ENCODE data around the gene FMNL2. TPM values are rescaled to one million over a fixed set of nuclear protein-coding genes. Genes with fewer than 3 reads are reported as not detected.

FMNL2 gene
- total and polyA plus RNA-seq, 2 experiments from 2014 or later: 4.4 to 18.6 TPM

DNA sequence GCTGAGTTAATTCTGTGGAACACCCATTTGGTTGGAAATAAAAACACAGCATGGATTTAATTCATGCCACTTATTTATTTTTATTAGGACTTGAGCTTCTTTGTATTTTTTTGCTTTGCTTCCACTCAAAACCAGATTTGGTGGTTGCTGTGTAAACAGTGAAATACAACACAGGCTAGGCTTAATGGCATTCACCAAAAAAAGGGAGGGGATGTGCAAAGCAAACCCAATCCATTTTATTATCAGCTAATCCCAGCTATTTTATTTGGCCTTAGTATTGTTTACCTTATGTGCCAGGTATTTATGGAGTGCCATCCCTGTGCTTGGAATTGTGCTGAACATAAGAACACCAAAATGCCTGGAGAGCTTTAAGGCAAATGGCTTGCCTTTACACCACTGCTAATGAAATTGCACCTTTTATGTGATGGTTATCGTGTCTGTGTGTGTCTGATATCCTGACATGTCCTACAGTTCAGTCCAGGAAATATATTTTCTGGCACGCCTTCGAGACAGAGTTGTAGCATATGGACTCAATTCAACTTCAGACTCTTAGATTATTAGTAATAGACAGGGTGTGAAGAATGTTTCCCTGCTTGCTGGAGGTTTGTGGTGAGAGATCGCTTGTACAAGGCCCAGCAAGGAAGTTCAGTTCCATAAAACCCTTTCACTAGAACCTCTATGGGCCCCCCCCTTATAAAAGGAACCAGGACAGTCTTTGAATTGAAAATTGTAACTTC, 282.6 kb downstream of the FMNL2 start:
- DNase-seq: no peak
- H3K4me3 ChIP-seq: no peak overlapping the region
- H4K20me1 ChIP-seq (ENCODE audit: insufficient read depth): no peaks in the 10 kb centered on the region
- H3K27me3 ChIP-seq (replicated peaks; ENCODE audit: insufficient read depth): no peaks in the 10 kb centered on the region
- H3K79me2 ChIP-seq (ENCODE audit: insufficient read depth): no peaks in the 10 kb centered on the region
- H3K9me2 ChIP-seq (ENCODE audit: insufficient read depth): no peaks in the 10 kb centered on the region
- H3F3A ChIP-seq (ENCODE audit: insufficient read depth): no peaks in the 10 kb centered on the region
- H3K36me3 ChIP-seq (ENCODE audit: low read depth): peaks cover 13% of the 10 kb centered on the region; the same call in 1 of the 2 replicates
- no peaks in the 10 kb centered on the region for H3K9me3 ChIP-seq (ENCODE audit: low read depth)
- 86 to 90% methylated on average over 4 of the region's 4 CpGs for WGBS, 2 experiments (ENCODE audit: low coverage in 1 of 2, low lambda C conversion rate in 2 of 2, missing lambda C conversion rate in 2 of 2)
- H3K4me2 ChIP-seq (ENCODE audit: unreplicated experiment): no peak overlapping the region
- no peak overlapping the region for H2AFZ ChIP-seq
- TF ChIP-seq EZH2phosphoT487 (IDR thresholded peaks at IDR 0.05; ENCODE audit: insufficient read depth, low read depth) (no peak), EZH2 (IDR thresholded peaks at IDR 0.05; ENCODE audit: insufficient read depth, poor library complexity, severe bottlenecking) (no peak)
- peaks cover 10% of the 10 kb centered on the region for H3K4me1 ChIP-seq (ENCODE audit: insufficient read depth)
- H3K27ac ChIP-seq: no peak overlapping the region
- in situ Hi-C loops (cut with MboI): no loop called here
- no peak overlapping the region for H3K9ac ChIP-seq

DNA sequence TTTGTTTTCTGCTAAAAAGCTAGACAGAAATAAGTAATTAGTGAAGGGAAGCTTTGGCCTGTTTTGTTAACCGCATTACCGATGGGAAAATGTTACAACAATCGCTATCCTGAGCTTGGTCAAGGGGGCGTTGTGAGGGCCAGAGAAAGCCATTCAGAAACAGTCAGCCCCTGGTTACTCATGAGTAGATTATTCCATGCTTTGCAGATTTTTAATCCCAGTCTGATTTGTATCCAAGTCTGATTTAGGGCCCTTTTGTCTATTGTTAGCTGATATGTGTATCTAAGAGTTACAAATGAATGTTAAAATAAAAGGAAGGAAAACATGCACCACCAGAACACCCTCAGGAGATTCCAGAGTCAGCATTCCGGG, 283.2 kb downstream of the FMNL2 start:
- H3F3A ChIP-seq (ENCODE audit: insufficient read depth): no peaks in the 10 kb centered on the region
- H3K9me3 ChIP-seq (ENCODE audit: low read depth): no peaks in the 10 kb centered on the region
- H3K79me2 ChIP-seq (ENCODE audit: insufficient read depth): no peaks in the 10 kb centered on the region
- H3K9me2 ChIP-seq (ENCODE audit: insufficient read depth): no peaks in the 10 kb centered on the region
- H3K4me3 ChIP-seq: no peak overlapping the region
- H3K27me3 ChIP-seq (replicated peaks; ENCODE audit: insufficient read depth): no peaks in the 10 kb centered on the region
- WGBS, 2 experiments (ENCODE audit: low coverage in 1 of 2, low lambda C conversion rate in 2 of 2, missing lambda C conversion rate in 2 of 2): 75 to 78% methylated on average over 5 of the region's 5 CpGs
- H3K4me1 ChIP-seq (ENCODE audit: insufficient read depth): peaks cover 5% of the 10 kb centered on the region
- no peak for DNase-seq
- H3K9ac ChIP-seq: no peak overlapping the region
- no peak for TF ChIP-seq EZH2phosphoT487 (IDR thresholded peaks at IDR 0.05; ENCODE audit: insufficient read depth, low read depth)
- TF ChIP-seq EZH2 (IDR thresholded peaks at IDR 0.05; ENCODE audit: insufficient read depth, poor library complexity, severe bottlenecking): no peak
- H2AFZ ChIP-seq: no peak overlapping the region
- peaks cover 13% of the 10 kb centered on the region; the same call in 1 of the 2 replicates for H3K36me3 ChIP-seq (ENCODE audit: low read depth)
- H4K20me1 ChIP-seq (ENCODE audit: insufficient read depth): no peaks in the 10 kb centered on the region
- no peak overlapping the region for H3K27ac ChIP-seq
- in situ Hi-C loops (cut with MboI): no loop called here
- H3K4me2 ChIP-seq (ENCODE audit: unreplicated experiment): no peak overlapping the region

DNA sequence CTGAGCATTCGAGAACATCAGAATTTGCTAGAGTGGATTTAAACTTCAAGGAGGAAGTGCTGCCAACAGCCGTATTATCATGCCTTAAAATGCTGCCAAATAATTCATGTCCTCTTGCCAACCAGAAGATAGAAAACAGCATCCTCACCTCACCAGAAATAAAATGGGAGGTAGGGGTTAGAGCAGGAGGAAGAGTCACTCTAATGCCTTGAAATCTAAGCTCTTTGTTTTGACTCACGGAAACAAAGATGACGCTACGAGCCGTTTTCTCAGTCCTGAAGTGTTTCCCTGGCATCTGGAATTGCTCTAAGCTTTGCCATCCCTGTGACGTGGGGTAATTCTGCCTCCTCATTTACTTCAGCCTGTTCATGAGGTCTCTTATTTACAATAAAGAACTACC, 285.2 kb downstream of the FMNL2 start:
- no peaks in the 10 kb centered on the region for H3F3A ChIP-seq (ENCODE audit: insufficient read depth)
- TF ChIP-seq EZH2 (IDR thresholded peaks at IDR 0.05; ENCODE audit: insufficient read depth, poor library complexity, severe bottlenecking) (no peak), EZH2phosphoT487 (IDR thresholded peaks at IDR 0.05; ENCODE audit: insufficient read depth, low read depth) (no peak)
- WGBS, 2 experiments (ENCODE audit: low coverage in 1 of 2, low lambda C conversion rate in 2 of 2, missing lambda C conversion rate in 2 of 2): 87 to 91% methylated on average over 7 of the region's 7 CpGs
- H2AFZ ChIP-seq: no peak overlapping the region
- no peaks in the 10 kb centered on the region for H3K27me3 ChIP-seq (replicated peaks; ENCODE audit: insufficient read depth)
- H3K4me1 ChIP-seq (ENCODE audit: insufficient read depth): no peaks in the 10 kb centered on the region
- DNase-seq: no peak
- in situ Hi-C loops (cut with MboI): loop anchor here (5.0 kb wide), 1 partner anchor 428 kb away; no protein-coding TSS in a partner anchor
- H3K9me3 ChIP-seq (ENCODE audit: low read depth): no peaks in the 10 kb centered on the region
- H3K9ac ChIP-seq: no peak overlapping the region
- H3K4me3 ChIP-seq: no peak overlapping the region
- no peaks in the 10 kb centered on the region for H3K79me2 ChIP-seq (ENCODE audit: insufficient read depth)
- no peak overlapping the region for H3K27ac ChIP-seq
- no peaks in the 10 kb centered on the region for H3K9me2 ChIP-seq (ENCODE audit: insufficient read depth)
- H3K4me2 ChIP-seq (ENCODE audit: unreplicated experiment): no peak overlapping the region
- no peaks in the 10 kb centered on the region for H4K20me1 ChIP-seq (ENCODE audit: insufficient read depth)
- H3K36me3 ChIP-seq (ENCODE audit: low read depth): peaks cover 13% of the 10 kb centered on the region; the same call in 1 of the 2 replicates

DNA sequence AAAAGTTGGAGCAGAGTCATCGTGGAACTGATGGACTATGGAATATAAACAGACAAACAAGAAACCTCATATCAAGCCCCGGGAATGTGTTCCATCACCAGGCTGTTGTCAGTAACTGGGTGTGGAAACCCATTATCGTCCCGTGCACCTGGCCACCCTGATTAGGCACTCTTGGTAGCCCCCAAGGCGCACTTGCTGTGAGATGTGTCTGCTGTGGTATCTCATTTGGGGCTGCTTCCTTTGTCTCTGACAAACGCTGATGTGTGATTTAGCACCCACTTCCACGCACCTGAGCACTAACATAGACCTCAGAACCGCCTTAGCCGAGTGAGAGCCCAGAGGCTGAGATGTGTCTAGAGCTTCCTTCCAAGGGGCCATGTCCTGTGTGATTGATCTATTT, 286.0 kb downstream of the FMNL2 start:
- DNase-seq: no peak
- Histone ChIP-seq H2AFZ (no peak overlapping the region), H3F3A (ENCODE audit: insufficient read depth) (no peaks in the 10 kb centered on the region), H3K27me3 (replicated peaks; ENCODE audit: insufficient read depth) (no peaks in the 10 kb centered on the region), H3K27ac (no peak overlapping the region), H4K20me1 (ENCODE audit: insufficient read depth) (no peaks in the 10 kb centered on the region), H3K9me3 (ENCODE audit: low read depth) (no peaks in the 10 kb centered on the region), H3K79me2 (ENCODE audit: insufficient read depth) (no peaks in the 10 kb centered on the region), H3K9me2 (ENCODE audit: insufficient read depth) (no peaks in the 10 kb centered on the region), H3K4me1 (ENCODE audit: insufficient read depth) (no peaks in the 10 kb centered on the region), H3K4me3 (no peak overlapping the region), H3K36me3 (ENCODE audit: low read depth) (peaks cover 16% of the 10 kb centered on the region; the same call in 1 of the 2 replicates), H3K9ac (no peak overlapping the region), H3K4me2 (ENCODE audit: unreplicated experiment) (no peak overlapping the region)
- WGBS, 2 experiments (ENCODE audit: low coverage in 1 of 2, low lambda C conversion rate in 2 of 2, missing lambda C conversion rate in 2 of 2): 97% methylated on average over 9 of the region's 9 CpGs
- in situ Hi-C loops (cut with MboI): loop anchor here (5.0 kb wide), 1 partner anchor 429 kb away; no protein-coding TSS in a partner anchor
- no peak for TF ChIP-seq EZH2 (IDR thresholded peaks at IDR 0.05; ENCODE audit: insufficient read depth, poor library complexity, severe bottlenecking)
- no peak for TF ChIP-seq EZH2phosphoT487 (IDR thresholded peaks at IDR 0.05; ENCODE audit: insufficient read depth, low read depth)
